Common myeloid progenitor, CD34-positive (primary cell): ENCODE measurements around the gene WDR64.

Experiments used
- CTCF ChIA-PET: fragments of 350-600 bp; sonication (Branson Sonifier 250); formaldehyde crosslinking; loops from one replicate; lab custom pipeline; 2021; ENCODE audit warnings: antibody characterized with exemption; lab: Charles Lee
- POLR2A ChIA-PET: fragments of 350-600 bp; sonication (Branson Sonifier 250); formaldehyde crosslinking; loops from one replicate; lab custom pipeline; 2021; ENCODE audit warnings: antibody characterized with exemption; lab: Charles Lee
- DNase-seq, 3 donors: peaks; one replicate each; pipeline versions ENCODE4 v3.0.0 to v3.0.0-alpha.2; 2013
- H3K27ac ChIP-seq, 2 experiments: 1 replicate in 1 of 2; 2 replicates in 1 of 2; pipeline ENCODE4 v1.7.0; 2013; ENCODE audit warnings: inconsistent platforms in 2 of 2, low read length in 2 of 2, mild to moderate bottlenecking in 2 of 2, low read depth in 1 of 2, moderate library complexity in 1 of 2; ENCODE audit not compliant: severe bottlenecking in 2 of 2, insufficient read depth in 1 of 2, poor library complexity in 1 of 2
- H3K27me3 ChIP-seq, 5 experiments: replicated peaks in 2 of 5; 1 replicate in 3 of 5; 2 replicates in 2 of 5; pipeline versions ENCODE4 v1.6.1 to v1.7.0; 2013; ENCODE audit warnings: low read length in 4 of 5, mild to moderate bottlenecking in 2 of 5, moderate library complexity in 2 of 5, inconsistent platforms in 1 of 5; ENCODE audit not compliant: insufficient read depth in 5 of 5, control insufficient read depth in 4 of 5
- H3K36me3 ChIP-seq, 4 experiments: 1 replicate in 2 of 4; 2 replicates in 2 of 4; pipeline versions ENCODE4 v1.6.1 to v1.7.0; 2013; ENCODE audit warnings: low read length in 3 of 4, control low read depth in 1 of 4, mild to moderate bottlenecking in 1 of 4; ENCODE audit not compliant: control insufficient read depth in 4 of 4, insufficient read depth in 4 of 4
- H3K4me1 ChIP-seq, 4 experiments: 1 replicate in 3 of 4; 2 replicates in 1 of 4; pipeline versions ENCODE4 v1.6.1 to v1.7.1; 2013; ENCODE audit warnings: low read length in 3 of 4, mild to moderate bottlenecking in 3 of 4, control low read depth in 1 of 4, inconsistent platforms in 1 of 4, moderate library complexity in 1 of 4; ENCODE audit not compliant: control insufficient read depth in 4 of 4, insufficient read depth in 4 of 4; ENCODE audit errors: control extremely low read depth in 1 of 4
- H3K4me3 ChIP-seq, 7 experiments: 1 replicate in 4 of 7; 2 replicates in 3 of 7; pipeline versions ENCODE4 v1.5.1 to v1.7.0; 2013; ENCODE audit warnings: mild to moderate bottlenecking in 7 of 7, low read length in 6 of 7, moderate library complexity in 6 of 7, inconsistent platforms in 2 of 7, low read depth in 2 of 7, control low read depth in 1 of 7; ENCODE audit not compliant: insufficient read depth in 4 of 7, control insufficient read depth in 1 of 7; ENCODE audit errors: extremely low read depth in 1 of 7
- H3K9me3 ChIP-seq, 5 experiments: 1 replicate in 4 of 5; 2 replicates in 1 of 5; pipeline versions ENCODE4 v1.6.1 to v1.7.1; 2013; ENCODE audit warnings: low read length in 4 of 5, mild to moderate bottlenecking in 2 of 5, inconsistent platforms in 1 of 5, low read depth in 1 of 5, moderate library complexity in 1 of 5; ENCODE audit not compliant: control insufficient read depth in 4 of 5, insufficient read depth in 2 of 5; ENCODE audit errors: control extremely low read depth in 1 of 5
- WGBS: methylation state at CpG from one replicate; pipeline ENCODE4 v1.1.5; 2013; ENCODE audit not compliant: insufficient coverage; 5-methylcytosine and 5-hydroxymethylcytosine counted together

The WDR64 gene

DNA sequence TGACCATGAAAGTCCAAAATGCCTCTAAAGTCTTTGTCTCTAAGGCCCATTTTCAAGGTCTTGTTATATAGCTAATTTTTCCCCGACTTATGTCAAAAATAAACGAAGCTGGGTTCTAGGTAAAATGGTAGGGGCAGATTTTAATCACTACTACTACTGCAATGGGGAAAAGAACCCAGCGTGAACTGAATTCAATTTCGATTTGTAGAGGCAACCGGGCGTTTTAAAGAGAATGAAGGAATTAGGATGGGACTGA is 195.4 kb downstream of the WDR64 start:
- no CpG with 5 or more reads among the region's 6 CpGs for WGBS
- CTCF ChIA-PET = interaction anchor here (1.9 kb wide), 1 partner anchor 12 kb away, joined by 4 read pairs; no protein-coding TSS in a partner anchor
- Histone ChIP-seq H3K9me3 (no peaks in the 10 kb centered on the region), H3K27me3 (no peaks in the 10 kb centered on the region), H3K4me3 (peak overlapping the region; percentile 93 to 100 (median 98)), H3K4me1 (peaks cover 3 to 21% (median 11%) of the 10 kb centered on the region in 4 experiments), H3K36me3 (peaks cover 0 to 10% (median under 1%) of the 10 kb centered on the region in 4 experiments), H3K27ac (peak overlapping the region; percentile 85 to 92)
- POLR2A ChIA-PET = no interaction called here
- DNase-seq = no peak

DNA sequence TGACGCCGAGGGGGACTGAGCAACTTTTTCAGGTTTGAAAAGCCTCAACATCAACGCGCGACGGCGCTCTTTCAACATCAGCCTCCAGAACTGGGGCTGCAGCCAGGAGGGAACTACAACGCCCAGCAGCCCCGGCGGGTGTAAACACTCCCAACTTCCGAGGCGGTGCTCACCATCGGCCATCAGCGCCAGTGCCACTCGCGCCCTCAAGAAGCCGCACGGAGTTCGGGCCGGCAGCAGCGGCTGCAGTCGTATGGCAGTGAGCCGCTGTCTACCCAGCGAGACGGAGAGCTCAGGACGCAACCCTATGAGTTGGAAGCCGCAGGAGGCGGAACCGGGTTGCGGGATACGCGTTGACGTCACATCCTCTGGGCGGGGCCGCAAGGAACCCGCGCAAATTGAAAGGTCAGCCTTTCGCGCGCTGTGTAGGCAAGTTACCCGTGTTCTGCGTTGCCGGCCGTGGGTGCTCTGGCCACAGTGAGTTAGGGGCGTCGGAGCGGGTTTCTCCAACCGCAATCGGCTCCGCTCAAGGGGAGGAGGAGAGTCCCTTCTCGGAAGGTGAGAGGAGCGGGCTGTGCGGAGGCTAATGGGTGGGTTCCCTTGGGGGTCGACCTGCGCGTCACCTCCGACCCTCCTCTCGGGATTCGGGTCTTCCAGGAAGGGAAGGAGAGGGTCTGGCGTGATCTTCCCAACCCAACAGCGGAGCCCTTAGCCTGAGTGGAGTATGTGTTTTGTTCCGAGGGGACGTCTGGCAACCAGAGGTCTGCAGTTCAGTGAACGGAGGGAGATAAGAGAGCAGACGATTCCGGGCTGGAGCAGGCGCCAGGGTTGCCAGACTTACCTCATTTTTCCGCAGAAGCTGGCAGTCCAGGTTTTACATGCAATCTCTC is 196.0 kb downstream of the WDR64 start, which contains the start of gene EXO1:
EXO1 (plus strand) TSS at position 409 of the 890 bp plus-strand sequence. CDS start 2,222 bp downstream, outside the sequence.
- peak; percentile 94 to 97 (median 96) for DNase-seq
- Histone ChIP-seq H3K9me3 (no peaks in the 10 kb centered on the region), H3K4me3 (peak within 1 kb of the TSS; percentile 93 to 100 (median 98)), H3K27me3 (no peaks in the 10 kb centered on the region), H3K4me1 (peaks cover 3 to 21% (median 11%) of the 10 kb centered on the region in 4 experiments), H3K36me3 (peaks cover 0 to 13% (median under 1%) of the 10 kb centered on the region in 4 experiments), H3K27ac (peak within 1 kb of the TSS; percentile 85 to 92)
- POLR2A ChIA-PET = no interaction called here
- CTCF ChIA-PET = interaction anchor here (1.9 kb wide), 1 partner anchor 11 kb away, joined by 4 read pairs; no protein-coding TSS in a partner anchor
- WGBS = 0% methylated on average over 48 of the region's 68 CpGs

GRCh38 chr1:241848686-241849344 is 196.7 kb downstream of the WDR64 start:
- Histone ChIP-seq H3K4me3 (peak overlapping the region; percentile 93 to 100 (median 98)), H3K27me3 (no peaks in the 10 kb centered on the region), H3K27ac (peak overlapping the region; percentile 85 to 92), H3K36me3 (peaks cover 1 to 20% (median 5%) of the 10 kb centered on the region in 4 experiments), H3K4me1 (peaks cover 3 to 21% (median 11%) of the 10 kb centered on the region in 4 experiments), H3K9me3 (no peaks in the 10 kb centered on the region)
- no peak for DNase-seq
- ChIA-PET CTCF (interaction anchor here (0.6 kb wide), 1 partner anchor 12 kb away, joined by 3 read pairs; no protein-coding TSS in a partner anchor), POLR2A (no interaction called here)
- 60% methylated on average over 2 of the region's 13 CpGs for WGBS

GRCh38 chr1:241849345-241849695 is 197.2 kb downstream of the WDR64 start:
- Histone ChIP-seq H3K4me1 (peaks cover 3 to 21% (median 11%) of the 10 kb centered on the region in 4 experiments), H3K9me3 (no peaks in the 10 kb centered on the region), H3K27me3 (no peaks in the 10 kb centered on the region), H3K36me3 (peaks cover 4 to 22% (median 6%) of the 10 kb centered on the region in 4 experiments), H3K27ac (no peak overlapping the region), H3K4me3 (peak overlapping the region in 2 of 7 experiments; percentile 25 to 99)
- DNase-seq = no peak
- ChIA-PET POLR2A (no interaction called here), CTCF (interaction anchor here (0.6 kb wide), 1 partner anchor 12 kb away, joined by 3 read pairs; no protein-coding TSS in a partner anchor)
- WGBS = 93% methylated on average over 4 of the region's 6 CpGs
